K562 (cell line): ENCODE results near the gene FAXC. TPM values are rescaled to one million over a fixed set of nuclear protein-coding genes. Genes with fewer than 3 reads are reported as not detected.

Experiments used
- GABPA ChIP-seq: fragments of 200-800 bp; sonication (Bioruptor generic); conservative IDR thresholded peaks from 2 replicates; pipeline ENCODE4 v1.6.1; 2016; ENCODE audit warnings: low read depth, missing genetic modification characterization, missing compliant biosample characterization
- NFXL1 ChIP-seq: fragments of 450-650 bp; formaldehyde crosslinking; IDR thresholded peaks from 2 replicates; pipeline ENCODE4 v1.4.0; 2021; ENCODE audit warnings: mild to moderate bottlenecking
- ZNF583 ChIP-seq: fragments of 250-450 bp; sonication (Bioruptor Pico); IDR thresholded peaks from 2 replicates; pipeline ENCODE4 v1.4.0; 2020
- ZNF699 ChIP-seq: fragments of 250-450 bp; sonication (Bioruptor Pico); IDR thresholded peaks from 2 replicates; pipeline ENCODE4 v1.8.0; 2021; ENCODE audit warnings: mild to moderate bottlenecking, moderate library complexity; ENCODE audit not compliant: insufficient replicate concordance
- polyA plus RNA-seq, 8 experiments: library from polyadenylated mRNA; depleted of rRNA in 4 of 8; stranded (reverse) in 5 of 8; unstranded in 3 of 8; fragments of >200 nt; fragmentation: Nextera tagmentation in 2 of 8; fragmentation: Illumina TruSeq in 1 of 8; extraction: Ambion mirVana in 2 of 8; extraction: Trizol in 1 of 8; gene quantifications; 2 replicates each; pipeline versions ENCODE4 v1.2.1 to v1.2.3, GENCODE V29; 2011 to 2014; ENCODE audit warnings: inconsistent platforms in 1 of 8, missing spikeins in 1 of 8
- total RNA-seq, 7 experiments: library from RNA; depleted of rRNA in 6 of 7; stranded (reverse); fragments of >200 nt in 6 of 7; fragmentation: Illumina TruSeq in 2 of 7; extraction: Trizol in 2 of 7; gene quantifications; 2 replicates each; pipeline versions ENCODE4 v1.2.1 to v1.2.3, GENCODE V29; 2011 to 2021; ENCODE audit warnings: low replicate concordance in 1 of 7
- TF ChIP-seq, protein P1 (sequence below): sonication (generic); formaldehyde crosslinking; IDR thresholded peaks from 2 replicates; pipeline ENCODE4 v1.8.0; 2022; ENCODE audit warnings: mild to moderate bottlenecking, missing genetic modification reagents
- TF ChIP-seq, protein P2 (sequence below): fragments of 250-450 bp; sonication (Bioruptor Pico); IDR thresholded peaks from 2 replicates; pipeline ENCODE4 v1.8.0; 2021; ENCODE audit warnings: borderline replicate concordance, mild to moderate bottlenecking, moderate library complexity; ENCODE audit not compliant: poor library complexity, severe bottlenecking
- TF ChIP-seq, protein P3 (sequence below): IDR thresholded peaks from 2 replicates; pipeline ENCODE4 v1.6.1; 2011; ENCODE audit warnings: borderline replicate concordance, low read depth, mild to moderate bottlenecking, moderate library complexity, low read length; ENCODE audit not compliant: insufficient read depth, poor library complexity, severe bottlenecking
- TF ChIP-seq, protein P4 (sequence below): fragments of 450-650 bp; IDR thresholded peaks from one replicate; pipeline ENCODE4 v1.6.1; 2018; ENCODE audit warnings: mild to moderate bottlenecking, moderate library complexity; ENCODE audit not compliant: partially characterized antibody

The FAXC gene
- total and polyA plus RNA-seq, 9 of the 15 experiments (the other 6 are each of a cell fraction or from before 2014, with no cell fraction given), result 0.06 to 0.40 (median 0.13) TPM; not detected in 5

DNA sequence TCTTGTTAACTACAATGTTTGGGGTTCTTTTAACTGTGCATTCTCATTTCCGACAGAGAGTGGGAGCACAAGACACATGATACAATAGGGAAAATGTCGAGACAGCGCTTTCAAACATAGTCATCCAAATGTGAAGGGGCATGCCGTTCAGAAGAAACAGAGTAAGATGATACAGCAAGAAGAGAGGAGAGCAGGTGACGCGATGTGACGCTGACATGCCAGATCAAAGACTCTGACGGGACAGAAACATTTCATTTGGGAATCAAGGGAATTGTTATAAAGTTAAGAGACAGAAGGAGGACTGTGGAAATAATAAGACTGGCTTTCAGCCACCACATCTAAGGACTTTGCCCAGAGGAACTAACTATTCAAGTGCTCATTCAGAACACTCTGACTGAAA is 117.4 kb downstream of the FAXC start (continued):
- TF ChIP-seq, protein P1, sequence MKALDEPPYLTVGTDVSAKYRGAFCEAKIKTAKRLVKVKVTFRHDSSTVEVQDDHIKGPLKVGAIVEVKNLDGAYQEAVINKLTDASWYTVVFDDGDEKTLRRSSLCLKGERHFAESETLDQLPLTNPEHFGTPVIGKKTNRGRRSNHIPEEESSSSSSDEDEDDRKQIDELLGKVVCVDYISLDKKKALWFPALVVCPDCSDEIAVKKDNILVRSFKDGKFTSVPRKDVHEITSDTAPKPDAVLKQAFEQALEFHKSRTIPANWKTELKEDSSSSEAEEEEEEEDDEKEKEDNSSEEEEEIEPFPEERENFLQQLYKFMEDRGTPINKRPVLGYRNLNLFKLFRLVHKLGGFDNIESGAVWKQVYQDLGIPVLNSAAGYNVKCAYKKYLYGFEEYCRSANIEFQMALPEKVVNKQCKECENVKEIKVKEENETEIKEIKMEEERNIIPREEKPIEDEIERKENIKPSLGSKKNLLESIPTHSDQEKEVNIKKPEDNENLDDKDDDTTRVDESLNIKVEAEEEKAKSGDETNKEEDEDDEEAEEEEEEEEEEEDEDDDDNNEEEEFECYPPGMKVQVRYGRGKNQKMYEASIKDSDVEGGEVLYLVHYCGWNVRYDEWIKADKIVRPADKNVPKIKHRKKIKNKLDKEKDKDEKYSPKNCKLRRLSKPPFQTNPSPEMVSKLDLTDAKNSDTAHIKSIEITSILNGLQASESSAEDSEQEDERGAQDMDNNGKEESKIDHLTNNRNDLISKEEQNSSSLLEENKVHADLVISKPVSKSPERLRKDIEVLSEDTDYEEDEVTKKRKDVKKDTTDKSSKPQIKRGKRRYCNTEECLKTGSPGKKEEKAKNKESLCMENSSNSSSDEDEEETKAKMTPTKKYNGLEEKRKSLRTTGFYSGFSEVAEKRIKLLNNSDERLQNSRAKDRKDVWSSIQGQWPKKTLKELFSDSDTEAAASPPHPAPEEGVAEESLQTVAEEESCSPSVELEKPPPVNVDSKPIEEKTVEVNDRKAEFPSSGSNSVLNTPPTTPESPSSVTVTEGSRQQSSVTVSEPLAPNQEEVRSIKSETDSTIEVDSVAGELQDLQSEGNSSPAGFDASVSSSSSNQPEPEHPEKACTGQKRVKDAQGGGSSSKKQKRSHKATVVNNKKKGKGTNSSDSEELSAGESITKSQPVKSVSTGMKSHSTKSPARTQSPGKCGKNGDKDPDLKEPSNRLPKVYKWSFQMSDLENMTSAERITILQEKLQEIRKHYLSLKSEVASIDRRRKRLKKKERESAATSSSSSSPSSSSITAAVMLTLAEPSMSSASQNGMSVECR (CRISPR knock-in tag), result no peak
- TF ChIP-seq, protein P2, sequence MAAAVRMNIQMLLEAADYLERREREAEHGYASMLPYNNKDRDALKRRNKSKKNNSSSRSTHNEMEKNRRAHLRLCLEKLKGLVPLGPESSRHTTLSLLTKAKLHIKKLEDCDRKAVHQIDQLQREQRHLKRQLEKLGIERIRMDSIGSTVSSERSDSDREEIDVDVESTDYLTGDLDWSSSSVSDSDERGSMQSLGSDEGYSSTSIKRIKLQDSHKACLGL (CRISPR knock-in tag), result no peak
- TF ChIP-seq GABPA (tag) (no peak), NFXL1 (CRISPR knock-in tag) (no peak), ZNF583 (CRISPR knock-in tag) (no peak), ZNF699 (CRISPR knock-in tag) (no peak)
- TF ChIP-seq, protein P3, sequence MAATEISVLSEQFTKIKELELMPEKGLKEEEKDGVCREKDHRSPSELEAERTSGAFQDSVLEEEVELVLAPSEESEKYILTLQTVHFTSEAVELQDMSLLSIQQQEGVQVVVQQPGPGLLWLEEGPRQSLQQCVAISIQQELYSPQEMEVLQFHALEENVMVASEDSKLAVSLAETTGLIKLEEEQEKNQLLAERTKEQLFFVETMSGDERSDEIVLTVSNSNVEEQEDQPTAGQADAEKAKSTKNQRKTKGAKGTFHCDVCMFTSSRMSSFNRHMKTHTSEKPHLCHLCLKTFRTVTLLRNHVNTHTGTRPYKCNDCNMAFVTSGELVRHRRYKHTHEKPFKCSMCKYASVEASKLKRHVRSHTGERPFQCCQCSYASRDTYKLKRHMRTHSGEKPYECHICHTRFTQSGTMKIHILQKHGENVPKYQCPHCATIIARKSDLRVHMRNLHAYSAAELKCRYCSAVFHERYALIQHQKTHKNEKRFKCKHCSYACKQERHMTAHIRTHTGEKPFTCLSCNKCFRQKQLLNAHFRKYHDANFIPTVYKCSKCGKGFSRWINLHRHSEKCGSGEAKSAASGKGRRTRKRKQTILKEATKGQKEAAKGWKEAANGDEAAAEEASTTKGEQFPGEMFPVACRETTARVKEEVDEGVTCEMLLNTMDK, result no peak
- TF ChIP-seq, protein P4, sequence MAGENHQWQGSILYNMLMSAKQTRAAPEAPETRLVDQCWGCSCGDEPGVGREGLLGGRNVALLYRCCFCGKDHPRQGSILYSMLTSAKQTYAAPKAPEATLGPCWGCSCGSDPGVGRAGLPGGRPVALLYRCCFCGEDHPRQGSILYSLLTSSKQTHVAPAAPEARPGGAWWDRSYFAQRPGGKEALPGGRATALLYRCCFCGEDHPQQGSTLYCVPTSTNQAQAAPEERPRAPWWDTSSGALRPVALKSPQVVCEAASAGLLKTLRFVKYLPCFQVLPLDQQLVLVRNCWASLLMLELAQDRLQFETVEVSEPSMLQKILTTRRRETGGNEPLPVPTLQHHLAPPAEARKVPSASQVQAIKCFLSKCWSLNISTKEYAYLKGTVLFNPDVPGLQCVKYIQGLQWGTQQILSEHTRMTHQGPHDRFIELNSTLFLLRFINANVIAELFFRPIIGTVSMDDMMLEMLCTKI, result no peak
